Measurements from ENCODE around the gene OR2F1. TPM values are rescaled to one million over a fixed set of nuclear protein-coding genes. Genes with fewer than 3 reads are reported as not detected.

The OR2F1 gene
- not detected for total RNA-seq (ENCODE audit: unreplicated experiment)
- long read RNA-seq, result 0 reads

GRCh38 chr7:143954544-143954943 is at the start of gene OR2F1:
Gene OR2F1, plus strand, starts transcription at chr7:143954844. Its CDS starts 5,127 bp downstream, at chr7:143959971.
- no peaks in the 10 kb centered on the region for H3K27me3 Mint-ChIP-seq (ENCODE audit: unreplicated experiment)
- no peak within 1 kb of the TSS for H3K27ac Mint-ChIP-seq (ENCODE audit: unreplicated experiment)
- no peak within 1 kb of the TSS for H3K4me3 Mint-ChIP-seq (ENCODE audit: unreplicated experiment)
- no peaks in the 10 kb centered on the region for H3K9me3 Mint-ChIP-seq (ENCODE audit: unreplicated experiment)
- no peaks in the 10 kb centered on the region for H3K36me3 Mint-ChIP-seq (ENCODE audit: low read depth, unreplicated experiment)
- no peaks in the 10 kb centered on the region for H3K4me1 Mint-ChIP-seq (ENCODE audit: unreplicated experiment)
- TF ChIP-seq CTCF (IDR thresholded peaks at IDR 0.05; ENCODE audit: unreplicated experiment), result no peak
- no peak for DNase-seq (ENCODE audit: low spot score)

- H3K9me3 Mint-ChIP-seq (ENCODE audit: unreplicated experiment), result no peaks in the 10 kb centered on the region
- peaks cover 13% of the 10 kb centered on the region for H3K4me1 Mint-ChIP-seq (ENCODE audit: unreplicated experiment)
- H3K27ac Mint-ChIP-seq (ENCODE audit: unreplicated experiment), result no peak overlapping the region
- H3K4me3 Mint-ChIP-seq (ENCODE audit: unreplicated experiment), result no peak overlapping the region
- DNase-seq (ENCODE audit: low spot score), result no peak
- TF ChIP-seq CTCF (IDR thresholded peaks at IDR 0.05; ENCODE audit: unreplicated experiment), result no peak
- peaks cover 10% of the 10 kb centered on the region for H3K27me3 Mint-ChIP-seq (ENCODE audit: unreplicated experiment)
- H3K36me3 Mint-ChIP-seq (ENCODE audit: low read depth, unreplicated experiment), result no peaks in the 10 kb centered on the region
These were observed 49.1 kb upstream of the OR2F1 start for GRCh38 chr7:143905509-143905908.

DNA sequence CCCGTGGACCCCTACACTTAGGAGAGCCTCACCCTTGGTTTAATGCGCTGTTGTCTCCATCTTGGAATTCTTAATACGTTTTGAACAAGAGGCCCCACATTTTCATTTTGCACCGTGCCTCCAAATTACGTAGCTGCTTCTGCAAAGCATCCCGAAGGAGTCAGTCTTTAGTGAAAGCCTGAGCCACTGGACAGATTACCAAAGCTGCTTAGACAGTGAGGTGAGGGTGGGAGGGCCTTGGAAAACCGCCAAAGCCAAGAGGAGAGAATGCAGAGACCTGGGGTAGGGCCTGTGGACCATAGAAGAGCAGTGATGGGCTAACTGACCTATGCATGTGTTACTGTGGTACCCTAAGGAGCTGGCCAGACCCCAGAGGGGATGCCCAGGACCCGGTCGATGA is 48.5 kb upstream of the OR2F1 start:
- no peak for TF ChIP-seq CTCF (IDR thresholded peaks at IDR 0.05; ENCODE audit: unreplicated experiment)
- no peak overlapping the region for H3K27ac Mint-ChIP-seq (ENCODE audit: unreplicated experiment)

DNA sequence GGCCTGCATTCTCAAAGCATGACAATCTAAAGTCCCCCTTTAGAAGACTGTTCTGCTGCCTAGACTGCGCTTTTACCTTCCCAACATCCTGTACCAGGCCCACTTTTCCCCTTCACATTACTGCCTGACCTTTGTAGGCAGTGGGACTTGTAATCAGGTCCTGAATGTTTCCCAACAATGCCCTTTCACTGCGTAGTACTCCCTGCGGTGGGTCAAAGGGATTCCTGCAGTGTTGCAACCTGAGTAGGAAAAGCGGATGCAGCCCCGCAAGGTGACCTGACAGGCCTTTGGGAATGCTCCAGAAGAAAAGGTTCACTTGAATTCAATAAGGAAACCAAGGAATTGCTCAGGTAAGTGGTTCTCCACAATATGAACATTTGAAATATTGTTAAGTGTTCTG is 47.7 kb upstream of the OR2F1 start:
- no peaks in the 10 kb centered on the region for H3K36me3 Mint-ChIP-seq (ENCODE audit: low read depth, unreplicated experiment)
- H3K9me3 Mint-ChIP-seq (ENCODE audit: unreplicated experiment), result no peaks in the 10 kb centered on the region
- DNase-seq (ENCODE audit: low spot score), result no peak
- H3K4me1 Mint-ChIP-seq (ENCODE audit: unreplicated experiment), result peaks cover 6% of the 10 kb centered on the region
- peaks cover 5% of the 10 kb centered on the region for H3K27me3 Mint-ChIP-seq (ENCODE audit: unreplicated experiment)
- H3K4me3 Mint-ChIP-seq (ENCODE audit: unreplicated experiment), result no peak overlapping the region
- TF ChIP-seq CTCF (IDR thresholded peaks at IDR 0.05; ENCODE audit: unreplicated experiment), result no peak
- no peak overlapping the region for H3K27ac Mint-ChIP-seq (ENCODE audit: unreplicated experiment)

More for the DNA sequence above, 48.5 kb upstream of the OR2F1 start:
- no peaks in the 10 kb centered on the region for H3K9me3 Mint-ChIP-seq (ENCODE audit: unreplicated experiment)
- peaks cover 6% of the 10 kb centered on the region for H3K4me1 Mint-ChIP-seq (ENCODE audit: unreplicated experiment)
- H3K27me3 Mint-ChIP-seq (ENCODE audit: unreplicated experiment), result peaks cover 7% of the 10 kb centered on the region
- H3K4me3 Mint-ChIP-seq (ENCODE audit: unreplicated experiment), result no peak overlapping the region
- no peaks in the 10 kb centered on the region for H3K36me3 Mint-ChIP-seq (ENCODE audit: low read depth, unreplicated experiment)
- no peak for DNase-seq (ENCODE audit: low spot score)

DNA sequence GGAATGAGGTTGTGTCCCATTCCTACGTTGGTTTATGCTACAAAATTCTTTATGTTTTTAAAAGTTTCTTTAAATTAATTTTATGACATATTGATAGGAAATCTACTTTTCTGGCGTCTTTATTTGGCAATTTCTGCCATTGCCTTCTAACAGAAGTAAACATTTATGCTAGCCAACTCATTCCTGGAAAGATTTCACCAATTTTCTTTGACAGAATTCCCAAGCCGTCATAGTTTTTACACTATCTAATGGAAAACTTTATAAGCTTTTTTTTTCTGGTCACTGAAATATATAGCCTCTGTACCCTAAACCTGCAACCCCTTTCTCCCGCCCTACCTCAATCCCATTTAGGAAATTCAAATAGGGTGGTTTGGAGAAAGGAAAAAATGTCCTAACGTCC is 46.5 kb upstream of the OR2F1 start:
- Mint-ChIP-seq H3K27ac (ENCODE audit: unreplicated experiment) (no peak overlapping the region), H3K4me1 (ENCODE audit: unreplicated experiment) (peaks cover 6% of the 10 kb centered on the region), H3K27me3 (ENCODE audit: unreplicated experiment) (peaks cover 5% of the 10 kb centered on the region), H3K4me3 (ENCODE audit: unreplicated experiment) (no peak overlapping the region), H3K36me3 (ENCODE audit: low read depth, unreplicated experiment) (no peaks in the 10 kb centered on the region), H3K9me3 (ENCODE audit: unreplicated experiment) (no peaks in the 10 kb centered on the region)
- no peak for DNase-seq (ENCODE audit: low spot score)
- no peak for TF ChIP-seq CTCF (IDR thresholded peaks at IDR 0.05; ENCODE audit: unreplicated experiment)

Data from endothelial cell (in vitro differentiated cells).